Measurements from ENCODE around the gene SLC25A45. TPM values are rescaled to one million over a fixed set of nuclear protein-coding genes. Genes with fewer than 3 reads are reported as not detected.

Gene SLC25A45
- total RNA-seq, 1 experiment from 2014 or later: 1.1 TPM

DNA sequence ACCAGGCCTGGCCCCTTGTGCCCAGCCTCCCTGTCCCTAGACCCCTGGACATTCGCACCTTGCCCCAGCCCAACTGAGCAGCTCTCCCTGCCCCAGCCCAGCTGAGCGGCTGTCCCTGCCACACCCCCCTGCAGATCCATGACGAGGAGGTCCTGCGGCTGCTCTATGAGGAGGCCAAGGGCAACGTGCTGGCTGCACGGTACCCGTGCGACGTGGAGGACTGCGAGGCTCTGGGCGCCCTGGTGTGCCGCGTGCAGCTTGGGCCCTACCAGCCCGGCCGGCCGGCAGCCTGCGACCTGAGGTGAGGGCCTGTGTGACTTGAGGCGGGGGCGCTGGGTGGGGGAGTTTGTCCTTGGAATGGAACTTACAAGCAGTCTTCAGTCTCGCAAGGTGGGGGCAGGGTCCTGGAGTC is 11.7 kb upstream of the SLC25A45 start:
- DNase-seq: no peak
- Histone ChIP-seq H3K27me3 (ENCODE audit: insufficient read depth, low read length) (no peaks in the 10 kb centered on the region), H3K14ac (ENCODE audit: insufficient read depth, low read length) (no peak overlapping the region; the same call in 1 of the 2 replicates), H4K8ac (replicated peaks; ENCODE audit: insufficient read length, low read depth, low read length) (no peak overlapping the region), H3K79me2 (ENCODE audit: insufficient read depth, low read length) (no peaks in the 10 kb centered on the region), H3K18ac (ENCODE audit: insufficient read length, low read depth, low read length) (no peak overlapping the region), H3K4me2 (ENCODE audit: insufficient read depth, insufficient read length, low read length) (no peak overlapping the region), H3K56ac (ENCODE audit: insufficient read length, low read depth, low read length) (no peak overlapping the region), H3K23me2 (ENCODE audit: insufficient read length, low read depth, low read length, poor library complexity, severe bottlenecking) (no peaks in the 10 kb centered on the region), H2BK20ac (ENCODE audit: low read depth, low read length, poor library complexity, severe bottlenecking) (no peak overlapping the region), H4K20me1 (ENCODE audit: control insufficient read depth, insufficient read depth, insufficient read length) (peaks cover 2% of the 10 kb centered on the region), H2BK5ac (ENCODE audit: insufficient read length, low read length) (no peak overlapping the region), H2BK120ac (ENCODE audit: low read depth, low read length, poor library complexity, severe bottlenecking) (no peak overlapping the region), H3K79me1 (ENCODE audit: insufficient read depth, low read depth, low read length, poor library complexity, severe bottlenecking) (no peaks in the 10 kb centered on the region), H3K4me1 (ENCODE audit: insufficient read depth, low read length) (no peaks in the 10 kb centered on the region; the same call in 1 of the 2 replicates), H2BK15ac (ENCODE audit: low read depth, low read length) (no peak overlapping the region), H2BK12ac (ENCODE audit: insufficient read length, low read depth, low read length) (no peak overlapping the region), H4K5ac (ENCODE audit: insufficient read length, low read depth, low read length) (no peak overlapping the region), H2AFZ (ENCODE audit: low read length) (no peak overlapping the region), H3K23ac (ENCODE audit: insufficient read length, low read depth, low read length) (no peak overlapping the region), H2AK5ac (ENCODE audit: insufficient read length, low read length) (no peak overlapping the region), H3K9me3 (ENCODE audit: control insufficient read depth, low read depth, low read length) (no peaks in the 10 kb centered on the region), H3T11ph (ENCODE audit: low read length) (no peak overlapping the region), H4K91ac (ENCODE audit: insufficient read length, low read depth, low read length) (no peak overlapping the region), H3K4ac (ENCODE audit: low read depth, low read length) (no peak overlapping the region), H3K27ac (ENCODE audit: insufficient read length, low read depth, low read length) (no peak overlapping the region), H3K9ac (ENCODE audit: extremely low read depth, insufficient read length, low read length) (no peak overlapping the region)
- Mint-ChIP-seq H3K27ac (no peak overlapping the region; a peak in 1 of 7 replicates), H3K4me1 (peaks cover 12 to 15% of the 10 kb centered on the region in 2 experiments), H3K9me3 (no peaks in the 10 kb centered on the region), H3K27me3 (ENCODE audit: low read depth) (no peaks in the 10 kb centered on the region), H3K4me3 (no peak overlapping the region), H3K36me3 (ENCODE audit: insufficient read depth in 1 of 3, low read depth in 3 of 3) (peaks cover 3 to 21% (median 13%) of the 10 kb centered on the region in 3 experiments; a peak in 5 of 7 replicates)
- WGBS (ENCODE audit: extremely low coverage, insufficient read length, low lambda C conversion rate): no CpG with 5 or more reads among the region's 20 CpGs
- TF ChIP-seq, protein P1, sequence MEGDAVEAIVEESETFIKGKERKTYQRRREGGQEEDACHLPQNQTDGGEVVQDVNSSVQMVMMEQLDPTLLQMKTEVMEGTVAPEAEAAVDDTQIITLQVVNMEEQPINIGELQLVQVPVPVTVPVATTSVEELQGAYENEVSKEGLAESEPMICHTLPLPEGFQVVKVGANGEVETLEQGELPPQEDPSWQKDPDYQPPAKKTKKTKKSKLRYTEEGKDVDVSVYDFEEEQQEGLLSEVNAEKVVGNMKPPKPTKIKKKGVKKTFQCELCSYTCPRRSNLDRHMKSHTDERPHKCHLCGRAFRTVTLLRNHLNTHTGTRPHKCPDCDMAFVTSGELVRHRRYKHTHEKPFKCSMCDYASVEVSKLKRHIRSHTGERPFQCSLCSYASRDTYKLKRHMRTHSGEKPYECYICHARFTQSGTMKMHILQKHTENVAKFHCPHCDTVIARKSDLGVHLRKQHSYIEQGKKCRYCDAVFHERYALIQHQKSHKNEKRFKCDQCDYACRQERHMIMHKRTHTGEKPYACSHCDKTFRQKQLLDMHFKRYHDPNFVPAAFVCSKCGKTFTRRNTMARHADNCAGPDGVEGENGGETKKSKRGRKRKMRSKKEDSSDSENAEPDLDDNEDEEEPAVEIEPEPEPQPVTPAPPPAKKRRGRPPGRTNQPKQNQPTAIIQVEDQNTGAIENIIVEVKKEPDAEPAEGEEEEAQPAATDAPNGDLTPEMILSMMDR (conservative IDR thresholded peaks at IDR 0.05): no peak

All from H9 (cell line).